GM23248 (cell line): ENCODE results near the gene GAS7.

Source experiments
- EZH2 ChIP-seq: fragments of 200-600 bp; sonication (generic); IDR thresholded peaks from 2 replicates; pipeline ENCODE4 v1.6.1; 2018; ENCODE audit warnings: antibody characterized with exemption, mild to moderate bottlenecking; ENCODE audit not compliant: insufficient read depth, poor library complexity, severe bottlenecking
- EZH2phosphoT487 ChIP-seq: fragments of 200-600 bp; sonication (generic); IDR thresholded peaks from 2 replicates; pipeline ENCODE4 v1.6.1; 2018; ENCODE audit warnings: antibody characterized with exemption, moderate library complexity, mild to moderate bottlenecking, low read depth; ENCODE audit not compliant: insufficient read depth

GRCh38 chr17:10201680-10202079 is 3.3 kb upstream of the GAS7 start:
- TF ChIP-seq EZH2: no peak
- TF ChIP-seq EZH2phosphoT487: no peak
